Testis (tissue), 2 donors: ENCODE measurements around the gene ACOX1.

Experiments
- CTCF ChIP-seq, 3 experiments: fragments of 450-650 bp in 2 of 3; fragments of 200-600 bp in 1 of 3; sonication (generic) in 1 of 3; IDR thresholded peaks; one replicate each; pipeline ENCODE4 v1.5.1; 2016 to 2019; ENCODE audit warnings: antibody characterized with exemption in 3 of 3, mild to moderate bottlenecking in 2 of 3, moderate library complexity in 1 of 3
- POLR2A ChIP-seq: fragments of 450-650 bp; IDR thresholded peaks from one replicate; pipeline ENCODE4 v1.6.1; 2017; ENCODE audit warnings: antibody characterized with exemption, mild to moderate bottlenecking, moderate library complexity

GRCh38 chr17:75996665-75997590 lies 18.0 kb upstream of the ACOX1 start:
- TF ChIP-seq CTCF (IDR thresholded peaks at IDR 0.05): no peak
- TF ChIP-seq POLR2A: no peak
